ENCODE results near the gene PPM1H. TPM values are rescaled to one million over a fixed set of nuclear protein-coding genes. Genes with fewer than 3 reads are reported as not detected.
A peak's percentile ranks its signal among the peaks of the same experiment; 100 is the strongest.

PPM1H gene
- total and polyA plus RNA-seq, 2 of the 8 experiments (the other 6 are each of a cell fraction or from before 2014, with no cell fraction given), result 16.4 to 36.1 TPM

DNA sequence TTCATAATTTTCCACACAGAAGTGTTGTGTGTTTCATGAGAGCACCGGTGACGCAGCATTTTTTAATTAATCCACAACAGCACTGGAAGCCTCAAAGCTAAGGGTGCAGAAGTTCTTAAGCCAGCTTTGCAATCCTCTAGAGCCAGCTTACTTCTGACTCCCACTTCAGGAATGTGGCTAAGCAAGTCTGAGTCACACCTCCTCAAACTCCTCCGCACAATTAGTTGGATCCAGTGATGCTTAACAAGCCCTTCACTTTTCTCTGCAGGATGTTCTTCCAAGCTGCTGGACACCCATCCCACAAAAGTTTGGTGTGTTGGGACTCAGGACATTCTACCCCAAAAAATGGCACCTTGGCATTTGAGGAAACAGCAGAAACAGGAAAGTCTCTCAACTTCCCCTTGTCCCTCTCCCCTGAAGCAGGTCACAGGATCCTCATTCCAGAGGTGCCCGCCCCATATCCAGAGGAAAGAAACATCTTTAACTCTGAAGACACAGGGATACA is 210.0 kb downstream of the PPM1H start:
- peaks cover 15 to 26% (median 22%) of the 10 kb centered on the region in 4 experiments for H3K4me1 ChIP-seq (replicated peaks in 1 of 4; ENCODE audit: control insufficient read depth in 3 of 4, insufficient read depth in 4 of 4, low read length in 3 of 4)
- FAIRE-seq (peak; percentile 57), DNase-seq (ENCODE audit: low read depth in 1 of 2, low spot score in 2 of 2) (peak in 1 of 2 experiments; percentile 73)
- H2BK120ac ChIP-seq (replicated peaks; ENCODE audit: low read depth, low read length), result no peak overlapping the region
- no peak overlapping the region for H4K8ac ChIP-seq (ENCODE audit: extremely low read depth, insufficient read depth, low read length)
- peaks cover 2 to 3% of the 10 kb centered on the region in 2 experiments; a peak in 2 of 4 replicates for H3K79me2 ChIP-seq (ENCODE audit: control insufficient read depth in 1 of 2, insufficient read depth in 2 of 2, low read length in 2 of 2)
- no peak overlapping the region for H3K4ac ChIP-seq (replicated peaks; ENCODE audit: insufficient read length, low read depth, low read length)
- 49% methylated on average over 4 of the region's 4 CpGs; no CpG with 5 or more reads in 1 of the 2 experiments for WGBS, 2 experiments (ENCODE audit: extremely low coverage in 1 of 2, insufficient coverage in 1 of 2, insufficient read length in 1 of 2, insufficient replicate concordance in 2 of 2, low coverage in 1 of 2, low lambda C conversion rate in 2 of 2, missing lambda C conversion rate in 1 of 2)
- peak overlapping the region; percentile 27; the same call in 1 of the 2 replicates for H2BK12ac ChIP-seq (ENCODE audit: low read depth, low read length)
- peak overlapping the region; percentile 11; the same call in 1 of the 2 replicates for H2BK20ac ChIP-seq (ENCODE audit: low read length)
- H3K14ac ChIP-seq (ENCODE audit: insufficient read length), result no peak overlapping the region
- no peak overlapping the region for H2AK5ac ChIP-seq (ENCODE audit: low read depth, low read length)
- peak overlapping the region; percentile 11 for H3K18ac ChIP-seq (ENCODE audit: extremely low read depth, low read length)
- no peaks in the 10 kb centered on the region for H3K27me3 ChIP-seq (replicated peaks in 1 of 4; ENCODE audit: control insufficient read depth in 3 of 4, extremely low read depth in 1 of 4, insufficient read depth in 3 of 4, low read length in 3 of 4)
- H3K23me2 ChIP-seq (ENCODE audit: low read depth, low read length), result no peaks in the 10 kb centered on the region
- peak overlapping the region in 1 of 4 experiments; percentile 6; a peak in 1 of 8 replicates for H3K4me3 ChIP-seq (ENCODE audit: extremely low read depth in 1 of 4, insufficient read depth in 2 of 4, low read depth in 3 of 4, low read length in 4 of 4)
- H3K9ac ChIP-seq (replicated peaks in 1 of 4; ENCODE audit: extremely low read depth in 1 of 4, low read depth in 3 of 4, low read length in 3 of 4), result no peak overlapping the region
- no peak overlapping the region for H2AFZ ChIP-seq (ENCODE audit: low read length)
- no peaks in the 10 kb centered on the region for H3K9me3 ChIP-seq (ENCODE audit: insufficient read depth in 2 of 2, low read depth in 1 of 2, low read length in 1 of 2)
- no peak overlapping the region for H3K56ac ChIP-seq (replicated peaks; ENCODE audit: insufficient read length, low read depth, low read length)
- H2BK15ac ChIP-seq (ENCODE audit: low read length), result no peak overlapping the region
- H2BK5ac ChIP-seq (ENCODE audit: low read depth, low read length), result peak overlapping the region; percentile 60; the same call in 1 of the 2 replicates
- CTCF ChIA-PET (ENCODE audit: partially characterized antibody), result interaction anchor here (0.6 to 1.6 kb wide), 3 partner anchors 69 to 361 kb away, joined by 3 read pairs; no protein-coding TSS in a partner anchor
- no peak overlapping the region for H3K23ac ChIP-seq (ENCODE audit: insufficient read length)
- no peak overlapping the region for H3K27ac ChIP-seq (ENCODE audit: low read depth, low read length)
- no peak overlapping the region for H4K91ac ChIP-seq (replicated peaks; ENCODE audit: insufficient read length, low read length)
- H3K79me1 ChIP-seq (ENCODE audit: low read depth, low read length), result no peaks in the 10 kb centered on the region
- POLR2A ChIA-PET (ENCODE audit: partially characterized antibody), result interaction anchor here (0.9 to 1.8 kb wide), 2 partner anchors 9 to 19 kb away, joined by 4 to 8 read pairs; no protein-coding TSS in a partner anchor
- H4K20me1 ChIP-seq (replicated peaks in 1 of 2; ENCODE audit: control insufficient read depth in 1 of 2, insufficient read depth in 2 of 2, low read length in 2 of 2), result no peaks in the 10 kb centered on the region
- H3K4me2 ChIP-seq (ENCODE audit: insufficient read depth in 1 of 2, low read depth in 2 of 2, low read length in 2 of 2), result peak overlapping the region; percentile 53 to 55; a peak in 3 of 4 replicates
- H3K36me3 ChIP-seq (ENCODE audit: control insufficient read depth in 2 of 4, insufficient read depth in 4 of 4, low read length in 3 of 4), result no peaks in the 10 kb centered on the region
- peak overlapping the region; percentile 31 for H4K5ac ChIP-seq (ENCODE audit: insufficient read length, low read depth, low read length)
- TF ChIP-seq MAFK (IDR thresholded peaks at IDR 0.05; ENCODE audit: low read depth, low read length) (peak; percentile 72), SP2 (IDR thresholded peaks at IDR 0.05; ENCODE audit: low read length) (no peak), HDAC2 (IDR thresholded peaks at IDR 0.05; ENCODE audit: borderline replicate concordance in 1 of 2, low read depth in 2 of 2, low read length in 2 of 2) (0 out of 4 replicates have a peak, but pooled peaks of 1 of the 2 experiments have one; percentile 30), ASH2L (IDR thresholded peaks at IDR 0.05; ENCODE audit: low read length) (peak; percentile 95)
